BJ (cell line): ENCODE data around the gene CALHM5. TPM values are rescaled to one million over a fixed set of nuclear protein-coding genes. Genes with fewer than 3 reads are reported as not detected.

Experiments used
- polyA plus RNA-seq: library from polyadenylated mRNA; depleted of rRNA; stranded (reverse); fragments of >200 nt; gene quantifications from 2 replicates; pipeline ENCODE4 v1.2.3, GENCODE V29; 2011; rRNA removed

CALHM5 gene
- polyA plus RNA-seq, 1 experiment = 4.4 TPM

Other genes with a start within 250 kb of the CALHM5 start
- gene TSPYL1, start 231.7 kb upstream of the CALHM5 start, polyA plus RNA-seq = 31.9 and 43.1 TPM in 2 replicates
- gene DSE, start 140.7 kb upstream of the CALHM5 start, polyA plus RNA-seq = 82.1 and 109 TPM in 2 replicates
- 0.75 and 0.78 TPM in 2 replicates for gene CALHM6, start 50.3 kb upstream of the CALHM5 start, polyA plus RNA-seq
- 0.04 and 0.17 TPM in 2 replicates for gene TRAPPC3L, start 34.0 kb downstream of the CALHM5 start, polyA plus RNA-seq
- not detected in 2 replicates for gene CALHM4, start 42.1 kb downstream of the CALHM5 start, polyA plus RNA-seq
- 22.5 and 44.3 TPM in 2 replicates for gene RWDD1, start 59.9 kb downstream of the CALHM5 start, polyA plus RNA-seq
- gene RSPH4A, start 104.8 kb downstream of the CALHM5 start, polyA plus RNA-seq = 0.09 and 0.13 TPM in 2 replicates
- 4.4 and 6.3 TPM in 2 replicates for gene ZUP1, start 157.1 kb downstream of the CALHM5 start, polyA plus RNA-seq
- 1.6 and 4.4 TPM in 2 replicates for gene KPNA5, start 169.6 kb downstream of the CALHM5 start, polyA plus RNA-seq